GM12878 (cell line): Measurements from ENCODE around the gene ATP10A. TPM values are rescaled to one million over a fixed set of nuclear protein-coding genes. Genes with fewer than 3 reads are reported as not detected.

ENCODE experiments used
- ATAC-seq: fragments of 200-7000 bp; cut with Tn5 transposase; 3 replicates; pipeline ENCODE4 v1.9.1; 2020; ENCODE audit warnings: mild to moderate bottlenecking, moderate library complexity
- BruUV-seq: library from RNA; stranded (reverse); fragments of 400-500 nt; replicated peaks from 2 replicates; lab custom pipeline; 2021; lab: Mats Ljungman, UMichigan
- CTCF ChIA-PET: fragments of 300-600 bp; sonication (Branson Sonifier 250); formaldehyde crosslinking; extraction: SDS; loops from one replicate; lab custom pipeline; 2021; ENCODE audit warnings: inconsistent platforms; lab: Yijun Ruan, JAX
- POLR2A ChIA-PET: fragments of 350-600 bp; formaldehyde crosslinking; extraction: SDS; loops from one replicate; lab custom pipeline; 2021; ENCODE audit warnings: inconsistent platforms; lab: Charles Lee
- RAD21 ChIA-PET: fragments of 300-600 bp; sonication (Branson Sonifier 250); formaldehyde crosslinking; loops from one replicate; lab custom pipeline; 2023; ENCODE audit warnings: antibody characterized with exemption; ENCODE audit not compliant: unreplicated experiment; lab: Charles Lee
- SMC1A ChIA-PET: fragments of 300-600 bp; sonication (Branson Sonifier 250); formaldehyde crosslinking; loops from one replicate; lab custom pipeline; 2023; ENCODE audit not compliant: unreplicated experiment, uncharacterized antibody; lab: Charles Lee
- DNase-seq: peaks from one replicate; pipeline ENCODE4 v3.0.0-alpha.2; 2011; ENCODE audit warnings: low read depth, low spot score
- FAIRE-seq: peaks from 3 replicates; lab custom pipeline; 2011; peaks lifted over from hg19 to GRCh38; lab: Jason Lieb, UNC
- H2AFZ ChIP-seq: 2 replicates; pipeline ENCODE4 v1.6.0; 2011; ENCODE audit warnings: low read depth, low read length, control low read depth; ENCODE audit not compliant: control insufficient read depth
- H3K27ac ChIP-seq: 2 replicates; pipeline ENCODE4 v1.5.1; 2011; ENCODE audit warnings: control low read depth; ENCODE audit not compliant: control insufficient read depth, insufficient read depth
- H3K27me3 ChIP-seq, 2 experiments: replicated peaks in 1 of 2; 2 replicates each; pipeline versions ENCODE4 v1.6.0 to v1.6.1; 2011; ENCODE audit warnings: low read length in 1 of 2; ENCODE audit not compliant: control insufficient read depth in 2 of 2, insufficient read depth in 2 of 2
- H3K36me3 ChIP-seq, 2 experiments: 2 replicates each; pipeline ENCODE4 v1.5.1; 2011; ENCODE audit warnings: low read length in 1 of 2; ENCODE audit not compliant: control insufficient read depth in 2 of 2, insufficient read depth in 2 of 2
- H3K4me1 ChIP-seq: 2 replicates; pipeline ENCODE4 v1.6.1; 2011; ENCODE audit warnings: mild to moderate bottlenecking, low read length, moderate library complexity, mixed read lengths; ENCODE audit not compliant: control insufficient read depth, insufficient read depth
- H3K4me2 ChIP-seq: 2 replicates; pipeline ENCODE4 v1.6.0; 2011; ENCODE audit warnings: control low read depth; ENCODE audit not compliant: control insufficient read depth, insufficient read depth
- H3K4me3 ChIP-seq: fragments of 200-600 bp; sonication (generic); 2 replicates; pipeline ENCODE4 v1.5.1; 2016
- H3K79me2 ChIP-seq: 2 replicates; pipeline ENCODE4 v1.6.0; 2011; ENCODE audit warnings: low read length; ENCODE audit not compliant: control insufficient read depth, insufficient read depth
- H3K9ac ChIP-seq: 2 replicates; pipeline ENCODE4 v1.8.0; 2011; ENCODE audit warnings: low read length, control low read depth, mixed read lengths; ENCODE audit not compliant: control insufficient read depth, insufficient read depth
- H3K9me3 ChIP-seq: replicated peaks from 3 replicates; pipeline ENCODE4 v1.5.1; 2011; ENCODE audit warnings: mild to moderate bottlenecking, low read length; ENCODE audit not compliant: control insufficient read depth, insufficient read depth
- H4K20me1 ChIP-seq: 2 replicates; pipeline ENCODE4 v1.6.0; 2011; ENCODE audit not compliant: control insufficient read depth, insufficient read depth
- CEBPB ChIP-seq, 2 experiments: fragments of 150-350 bp in 1 of 2; IDR thresholded peaks; 2 replicates each; pipeline ENCODE4 v1.6.1; 2012 to 2014; ENCODE audit warnings: low read depth in 2 of 2, low read length in 2 of 2, borderline replicate concordance in 1 of 2, inconsistent platforms in 1 of 2
- E2F4 ChIP-seq: IDR thresholded peaks from 2 replicates; pipeline ENCODE4 v1.6.1; 2012; ENCODE audit warnings: low read depth, low read length, improper control_type of control experiment
- IRF4 ChIP-seq: IDR thresholded peaks from 2 replicates; pipeline ENCODE4 v1.6.1; 2011; ENCODE audit warnings: low read depth, low read length
- MXI1 ChIP-seq: fragments of 150-350 bp; IDR thresholded peaks from 2 replicates; pipeline ENCODE4 v1.6.1; 2011; ENCODE audit warnings: low read depth, mild to moderate bottlenecking, inconsistent platforms, low read length, improper control_type of control experiment
- POU2F2 ChIP-seq: IDR thresholded peaks from 3 replicates; pipeline ENCODE4 v1.6.1; 2011; ENCODE audit warnings: low read depth, mild to moderate bottlenecking, low read length, borderline replicate concordance
- STAT1 ChIP-seq: fragments of 450-650 bp; conservative IDR thresholded peaks from 2 replicates; pipeline ENCODE4 v1.6.1; 2014; ENCODE audit warnings: antibody characterized with exemption, mild to moderate bottlenecking
- ZZZ3 ChIP-seq: IDR thresholded peaks from 2 replicates; pipeline ENCODE4 v1.6.1; 2011; ENCODE audit warnings: low read depth; ENCODE audit not compliant: control insufficient read depth, insufficient read length
- WGBS: methylation state at CpG from one replicate; pipeline ENCODE4 v1.1.6; 2016; ENCODE audit warnings: low lambda C conversion rate; ENCODE audit not compliant: insufficient replicate concordance, insufficient coverage; ENCODE audit errors: missing lambda C conversion rate; 5-methylcytosine and 5-hydroxymethylcytosine counted together
- in situ Hi-C: fragments of 300-500 bp; cut with MboI; formaldehyde crosslinking; loops from 9 replicates; pipeline ENCODE4 v1.14.3; 2018; ENCODE audit warnings: mixed read lengths
- intact Hi-C: fragments of 100-400 bp; cut with micrococcal nuclease; formaldehyde crosslinking; loops from one replicate; pipeline ENCODE4 v1.14.2; 2022; ENCODE audit not compliant: unreplicated experiment
- polyA plus RNA-seq, 11 experiments: library from polyadenylated mRNA; depleted of rRNA in 4 of 11; unstranded in 6 of 11; stranded (reverse) in 5 of 11; fragments of >200 nt; fragmentation: Nextera tagmentation in 4 of 11; fragmentation: Illumina TruSeq in 1 of 11; extraction: Ambion mirVana in 4 of 11; extraction: Trizol in 1 of 11; gene quantifications; 1 replicate in 1 of 11; 2 replicates in 10 of 11; pipeline versions ENCODE4 v1.2.1 to v1.2.3, GENCODE V29; 2011 to 2016; ENCODE audit warnings: inconsistent platforms in 2 of 11, missing spikeins in 2 of 11, low read depth in 1 of 11
- total RNA-seq, 4 experiments: library from RNA; depleted of rRNA in 3 of 4; stranded (reverse); fragments of >200 nt in 3 of 4; fragmentation: Illumina TruSeq in 1 of 4; extraction: Trizol in 1 of 4; gene quantifications; 2 replicates each; pipeline versions ENCODE4 v1.2.1 to v1.2.3, GENCODE V29; 2013 to 2021
- TF ChIP-seq, protein P1 (sequence below): IDR thresholded peaks from 2 replicates; pipeline ENCODE4 v1.6.1; 2011; ENCODE audit warnings: borderline replicate concordance, low read depth, mild to moderate bottlenecking, moderate library complexity, mixed read lengths, low read length; ENCODE audit not compliant: insufficient read depth; ENCODE audit errors: extremely low read length
- TF ChIP-seq, protein P2 (sequence below): fragments of 450-650 bp; conservative IDR thresholded peaks from 2 replicates; pipeline ENCODE4 v1.6.1; 2017; ENCODE audit warnings: mild to moderate bottlenecking, moderate library complexity

The ATP10A gene
- total and polyA plus RNA-seq, 10 of the 15 experiments (the other 5 are each of a cell fraction or from before 2014, with no cell fraction given) = 0.04 to 1.5 (median 0.31) TPM; not detected in 2

- Histone ChIP-seq H3K79me2 (no peaks in the 10 kb centered on the region), H3K27ac (no peak overlapping the region), H3K4me2 (no peak overlapping the region), H3K9ac (no peak overlapping the region)
- CTCF ChIA-PET = no interaction called here
- in situ Hi-C loops = no loop called here
- no peak for ATAC-seq
- no TSS peak for BruUV-seq
- TF ChIP-seq, protein P1, sequence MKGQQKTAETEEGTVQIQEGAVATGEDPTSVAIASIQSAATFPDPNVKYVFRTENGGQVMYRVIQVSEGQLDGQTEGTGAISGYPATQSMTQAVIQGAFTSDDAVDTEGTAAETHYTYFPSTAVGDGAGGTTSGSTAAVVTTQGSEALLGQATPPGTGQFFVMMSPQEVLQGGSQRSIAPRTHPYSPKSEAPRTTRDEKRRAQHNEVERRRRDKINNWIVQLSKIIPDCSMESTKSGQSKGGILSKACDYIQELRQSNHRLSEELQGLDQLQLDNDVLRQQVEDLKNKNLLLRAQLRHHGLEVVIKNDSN = no peak
- TF ChIP-seq ZZZ3 (no peak), CEBPB (IDR thresholded peaks at IDR 0.05; ENCODE audit: borderline replicate concordance in 1 of 2, low read depth in 2 of 2, low read length in 2 of 2) (no peak), STAT1 (no peak), POU2F2 (no peak), IRF4 (no peak), E2F4 (no peak), MXI1 (no peak)
- TF ChIP-seq, protein P2, sequence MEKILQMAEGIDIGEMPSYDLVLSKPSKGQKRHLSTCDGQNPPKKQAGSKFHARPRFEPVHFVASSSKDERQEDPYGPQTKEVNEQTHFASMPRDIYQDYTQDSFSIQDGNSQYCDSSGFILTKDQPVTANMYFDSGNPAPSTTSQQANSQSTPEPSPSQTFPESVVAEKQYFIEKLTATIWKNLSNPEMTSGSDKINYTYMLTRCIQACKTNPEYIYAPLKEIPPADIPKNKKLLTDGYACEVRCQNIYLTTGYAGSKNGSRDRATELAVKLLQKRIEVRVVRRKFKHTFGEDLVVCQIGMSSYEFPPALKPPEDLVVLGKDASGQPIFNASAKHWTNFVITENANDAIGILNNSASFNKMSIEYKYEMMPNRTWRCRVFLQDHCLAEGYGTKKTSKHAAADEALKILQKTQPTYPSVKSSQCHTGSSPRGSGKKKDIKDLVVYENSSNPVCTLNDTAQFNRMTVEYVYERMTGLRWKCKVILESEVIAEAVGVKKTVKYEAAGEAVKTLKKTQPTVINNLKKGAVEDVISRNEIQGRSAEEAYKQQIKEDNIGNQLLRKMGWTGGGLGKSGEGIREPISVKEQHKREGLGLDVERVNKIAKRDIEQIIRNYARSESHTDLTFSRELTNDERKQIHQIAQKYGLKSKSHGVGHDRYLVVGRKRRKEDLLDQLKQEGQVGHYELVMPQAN = no peak
- TF ChIP-seq, all 136 proteins: peak for 0
- no peak overlapping the region for H2AFZ ChIP-seq
- H3K36me3 ChIP-seq = no peaks in the 10 kb centered on the region
- ChIA-PET SMC1A (no interaction called here), RAD21 (no interaction called here), POLR2A (no interaction called here)
- H4K20me1 ChIP-seq = no peaks in the 10 kb centered on the region
- DNase-seq (no peak), FAIRE-seq (no peak)
- H3K9me3 ChIP-seq = no peaks in the 10 kb centered on the region
- intact Hi-C loops = no loop called here
- H3K4me3 ChIP-seq = no peak overlapping the region
- H3K4me1 ChIP-seq = no peaks in the 10 kb centered on the region
- 32% methylated on average over 5 of the region's 5 CpGs for WGBS
- no peaks in the 10 kb centered on the region for H3K27me3 ChIP-seq
These were observed 198.4 kb downstream of the ATP10A start for GRCh38 chr15:25664761-25665160.
